ENCODE data around the gene KRT1.

GRCh38 chr12:52701281-52701680 is 21.1 kb upstream of the KRT1 start:
- TF ChIP-seq CTCF (IDR thresholded peaks at IDR 0.05) (no peak), ZFX (IDR thresholded peaks at IDR 0.05; ENCODE audit: borderline replicate concordance) (no peak)
